Measurements from ENCODE around the gene PRKCE.

GRCh38 chr2:46122318-46122976, 471.0 kb downstream of the PRKCE start:
- TF ChIP-seq CTCF (IDR thresholded peaks at IDR 0.05) (no peak), POLR2A (IDR thresholded peaks at IDR 0.05) (no peak)

All from body of pancreas (tissue), 4 donors.